H4 (cell line): Measurements from ENCODE around the gene RNF34. TPM values are rescaled to one million over a fixed set of nuclear protein-coding genes. Genes with fewer than 3 reads are reported as not detected.

ENCODE experiments used
- DNase-seq: peaks from one replicate; pipeline ENCODE4 v3.0.0-alpha.2; 2015; ENCODE audit warnings: low spot score
- total RNA-seq: library from RNA; depleted of rRNA; stranded (reverse); fragments of >200 nt; shearing (Covaris generic); gene quantifications from 2 replicates; pipeline ENCODE4 v1.2.3, GENCODE V29; 2014

The RNF34 gene
- total RNA-seq, 1 experiment from 2014 or later = 51.1 TPM

GRCh38 chr12:121390856-121391255 lies 9.1 kb upstream of the RNF34 start:
- DNase-seq = no peak

GRCh38 chr12:121391619-121392324 lies 8.1 kb upstream of the RNF34 start:
- peak; percentile 33 for DNase-seq

- DNase-seq = no peak
Measured at GRCh38 chr12:121392325-121392716, 7.6 kb upstream of the RNF34 start.

GRCh38 chr12:121397521-121397920 lies 2.4 kb upstream of the RNF34 start:
- no peak for DNase-seq

GRCh38 chr12:121398355-121398754 lies 1.6 kb upstream of the RNF34 start:
- no peak for DNase-seq

- DNase-seq = no peak
Measured at GRCh38 chr12:121400332-121401139, 618 bp downstream of the RNF34 start.

- no peak for DNase-seq
Measured at GRCh38 chr12:121403721-121404120, 3.8 kb downstream of the RNF34 start.

- DNase-seq = no peak
Measured at GRCh38 chr12:121404734-121405133, 4.8 kb downstream of the RNF34 start.

GRCh38 chr12:121405211-121405610 lies 5.3 kb downstream of the RNF34 start:
- DNase-seq = no peak

GRCh38 chr12:121413917-121414316 lies 14.0 kb downstream of the RNF34 start:
- DNase-seq = no peak

GRCh38 chr12:121417847-121418246 lies 17.9 kb downstream of the RNF34 start:
- no peak for DNase-seq

GRCh38 chr12:121420109-121420508 lies 20.2 kb downstream of the RNF34 start:
- DNase-seq = no peak

- no peak for DNase-seq
Measured at GRCh38 chr12:121423253-121423652, 23.3 kb downstream of the RNF34 start.

GRCh38 chr12:121423682-121424623 lies 24.0 kb downstream of the RNF34 start:
- DNase-seq = no peak

- no peak for DNase-seq
Measured at GRCh38 chr12:121424624-121424975, 24.7 kb downstream of the RNF34 start.

GRCh38 chr12:121427556-121428050 lies 27.7 kb downstream of the RNF34 start:
- no peak for DNase-seq

- no peak for DNase-seq
Measured at GRCh38 chr12:121428883-121429282, 29.0 kb downstream of the RNF34 start.

GRCh38 chr12:121430833-121431415 lies 31.0 kb downstream of the RNF34 start:
- DNase-seq = no peak

GRCh38 chr12:121432740-121433480 lies 33.0 kb downstream of the RNF34 start:
- no peak for DNase-seq

- no peak for DNase-seq
Measured at GRCh38 chr12:121436706-121437105, 36.8 kb downstream of the RNF34 start.

GRCh38 chr12:121438905-121439304 lies 39.0 kb downstream of the RNF34 start:
- DNase-seq = no peak
